HK-2 (cell line): Measurements from ENCODE around the gene SAMD8.
"Not testable (repeated sequence)": the region's sequence is repeated elsewhere in the genome, so short reads cannot be mapped to it uniquely, and the experiment has no call there.

Source experiments
- DNase-seq: peaks from one replicate; pipeline ENCODE4 v3.0.0-alpha.2; 2018; ENCODE audit not compliant: unreplicated experiment

The SAMD8 gene

GRCh38 chr10:75107756-75108683 lies 3.4 kb upstream of the SAMD8 start:
- no peak for DNase-seq

DNA sequence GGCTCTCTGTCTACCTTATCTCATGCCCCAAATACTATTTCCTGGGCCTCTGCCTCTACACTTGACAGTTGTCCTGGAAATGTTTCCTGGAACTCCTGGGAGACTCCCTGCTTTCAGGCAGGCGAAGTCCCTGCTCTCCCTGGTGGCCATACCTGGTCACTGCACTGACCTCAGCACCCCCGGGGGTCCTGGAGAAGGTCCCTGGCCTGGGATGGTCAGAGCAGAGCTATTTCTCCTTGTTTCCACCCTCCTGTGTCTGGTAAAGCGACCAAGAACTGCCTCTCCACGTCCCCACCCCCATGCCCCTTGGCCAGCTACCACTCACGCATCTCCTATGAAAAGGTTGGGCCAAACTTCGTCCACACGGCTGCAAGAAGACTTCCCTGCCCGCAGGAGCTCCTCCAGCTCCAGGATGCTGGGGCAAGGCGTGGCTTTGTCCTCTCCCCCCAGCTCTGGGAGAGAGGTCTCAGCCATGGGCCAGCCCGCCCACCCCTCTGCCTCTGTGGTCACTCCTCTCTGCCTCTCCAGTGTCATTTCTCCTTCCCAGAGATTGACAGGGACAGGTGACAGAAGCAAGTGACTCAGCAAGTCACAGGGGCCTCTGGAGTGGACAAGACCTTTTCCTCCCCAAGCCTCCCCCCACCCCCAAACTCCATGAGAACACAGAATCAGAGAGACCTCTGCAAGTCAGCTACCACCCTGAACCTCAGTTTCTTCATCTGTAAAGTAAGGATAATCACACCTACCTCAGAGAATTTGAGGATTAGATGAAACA lies 2.6 kb upstream of the SAMD8 start:
- DNase-seq = peak; percentile 47

DNA sequence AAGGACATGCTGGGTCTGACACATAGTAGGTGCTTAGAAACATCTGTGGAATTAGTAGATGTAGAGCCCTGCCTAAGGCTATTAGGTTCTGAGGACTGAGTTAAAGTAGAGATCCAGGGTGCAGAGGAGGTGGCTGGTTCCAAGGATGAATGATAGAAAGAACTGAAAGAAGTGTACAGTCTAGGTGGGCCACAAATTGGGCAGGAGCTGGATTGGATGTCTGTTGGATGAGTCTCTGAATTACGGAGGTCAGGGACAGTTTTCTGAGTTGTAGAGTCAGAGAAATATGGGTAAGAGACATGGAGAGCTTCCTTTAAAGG lies 2.0 kb upstream of the SAMD8 start:
- no peak for DNase-seq

GRCh38 chr10:75110006-75110632 lies 1.3 kb upstream of the SAMD8 start:
- DNase-seq = no peak

DNA sequence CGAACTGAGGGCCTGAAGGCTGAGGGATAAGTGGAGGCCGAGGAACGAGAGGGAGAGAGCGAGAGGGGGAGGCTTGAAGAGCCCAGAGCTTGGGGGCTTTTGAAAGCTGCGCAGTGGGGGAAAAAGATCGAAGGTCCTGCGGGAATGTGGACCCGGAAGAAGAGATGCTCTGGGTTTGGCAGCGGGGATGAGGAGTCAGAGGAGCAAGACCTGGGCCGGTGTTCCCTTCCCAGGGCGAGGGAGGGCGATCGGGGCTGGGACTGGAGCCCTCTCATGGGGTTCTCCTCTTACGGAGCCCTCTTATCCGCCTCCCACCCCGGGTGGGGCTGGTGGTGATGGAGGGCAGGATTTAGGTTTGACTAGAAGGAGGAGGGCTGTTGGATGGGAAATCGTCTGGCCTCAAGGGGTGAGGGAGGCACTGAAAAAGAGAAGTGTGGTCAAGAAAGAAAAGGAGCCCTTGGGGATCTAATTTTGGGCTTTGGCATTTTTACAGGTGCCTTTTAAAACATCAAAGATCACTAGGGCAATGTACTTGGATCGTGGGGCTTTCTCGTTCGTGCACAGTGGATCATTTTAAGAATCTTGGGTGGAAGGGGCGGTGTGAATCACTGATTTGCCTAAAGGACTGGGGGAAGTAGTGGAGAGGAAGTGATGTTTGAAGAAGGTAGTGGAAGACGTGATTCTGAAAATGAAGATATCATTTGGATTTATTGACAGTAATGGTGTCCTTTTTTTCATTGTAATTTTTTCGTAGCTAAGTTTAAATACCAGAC lies 637 bp downstream of the SAMD8 start:
- DNase-seq = peak; percentile 70

- no peak for DNase-seq
Measured at GRCh38 chr10:75115137-75115536, 3.7 kb downstream of the SAMD8 start.

DNA sequence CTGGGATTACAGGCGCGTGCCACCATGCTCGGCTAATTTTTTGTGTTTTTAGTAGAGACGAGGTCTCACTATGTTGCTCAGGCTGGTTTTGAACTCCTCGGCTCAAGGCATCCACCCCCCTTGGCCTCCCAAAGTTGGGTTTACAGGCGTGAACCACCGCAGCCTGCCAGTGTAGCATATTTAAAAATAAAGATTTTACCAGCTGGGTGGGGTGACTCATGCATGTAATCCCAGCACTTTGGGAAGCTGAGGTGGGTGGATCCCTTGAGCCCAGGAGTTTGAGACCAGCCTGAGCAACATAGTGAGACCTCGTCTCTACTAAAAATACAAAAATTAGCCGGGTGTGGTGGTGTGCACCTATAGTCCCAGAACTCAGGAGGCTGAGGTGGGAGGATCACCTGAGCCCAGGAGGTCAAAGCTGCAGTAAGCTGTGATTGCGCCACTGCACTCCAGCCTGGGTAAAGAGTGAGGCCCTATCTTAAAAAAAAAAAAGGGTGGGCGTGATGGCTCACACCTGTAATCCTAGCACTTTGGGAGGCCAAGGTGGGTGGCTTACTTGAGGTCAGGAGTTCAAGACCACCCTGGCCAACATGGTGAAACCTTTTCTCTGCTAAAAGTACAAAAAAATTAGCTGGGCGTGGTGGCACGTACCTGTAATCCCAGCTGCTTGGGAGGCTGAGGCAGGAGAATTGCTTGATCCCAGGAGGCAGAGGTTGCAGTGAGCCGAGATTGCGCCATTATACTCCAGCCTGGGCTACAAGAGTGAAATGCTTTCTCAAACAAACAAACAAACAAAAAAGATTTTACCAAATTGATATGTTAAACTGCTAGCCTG lies 5.7 kb downstream of the SAMD8 start:
- DNase-seq = not testable (repeated sequence)

DNA sequence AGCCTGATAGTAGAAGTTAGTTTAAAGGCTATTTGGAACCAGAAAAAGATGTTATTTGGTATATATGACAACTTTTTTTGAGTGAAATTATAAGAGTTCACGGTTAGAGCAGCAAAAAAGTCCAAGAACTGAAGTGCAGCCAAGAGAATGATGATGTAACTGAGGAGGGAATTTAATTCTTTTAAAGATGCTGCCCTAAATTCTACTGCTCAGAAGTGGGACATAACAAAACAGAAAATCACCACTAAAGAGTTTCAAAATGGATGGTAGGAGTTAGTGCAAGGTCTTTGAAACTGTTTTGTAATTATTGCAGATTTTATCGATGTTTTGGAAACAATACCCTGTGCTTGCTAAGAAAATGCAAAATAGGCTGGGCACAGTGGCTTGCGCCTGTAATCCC lies 6.5 kb downstream of the SAMD8 start:
- no peak for DNase-seq

DNA sequence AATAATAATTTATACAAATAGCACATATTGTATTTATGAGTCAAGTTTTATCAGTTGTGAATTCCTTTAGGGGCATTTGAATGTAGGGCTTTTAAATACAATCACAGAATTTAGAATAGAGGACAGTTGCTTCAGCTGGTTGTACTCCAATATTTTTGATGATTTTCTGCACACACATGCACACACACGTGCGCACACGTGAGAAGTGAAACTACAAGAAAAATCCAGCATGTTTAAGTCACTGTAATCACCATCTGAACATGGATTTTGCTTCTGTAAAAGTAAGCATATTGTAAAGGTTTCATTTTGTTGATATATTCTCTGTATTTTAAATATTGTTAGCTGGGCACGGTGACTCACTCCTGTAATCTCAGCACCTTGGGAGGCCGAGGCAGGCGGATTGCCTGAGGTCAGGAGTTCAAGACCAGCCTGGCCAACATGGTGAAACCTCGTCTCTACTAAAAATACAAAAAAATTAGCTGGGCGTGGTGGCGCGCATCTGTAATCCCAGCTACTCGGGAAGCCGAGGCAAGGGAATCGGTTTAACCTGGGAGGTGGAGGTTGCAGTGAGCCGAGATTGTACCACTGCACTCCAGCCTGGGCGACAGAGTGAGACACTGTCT lies 8.1 kb downstream of the SAMD8 start:
- DNase-seq = not testable (repeated sequence)

GRCh38 chr10:75121322-75121721 lies 9.9 kb downstream of the SAMD8 start:
- no peak for DNase-seq

DNA sequence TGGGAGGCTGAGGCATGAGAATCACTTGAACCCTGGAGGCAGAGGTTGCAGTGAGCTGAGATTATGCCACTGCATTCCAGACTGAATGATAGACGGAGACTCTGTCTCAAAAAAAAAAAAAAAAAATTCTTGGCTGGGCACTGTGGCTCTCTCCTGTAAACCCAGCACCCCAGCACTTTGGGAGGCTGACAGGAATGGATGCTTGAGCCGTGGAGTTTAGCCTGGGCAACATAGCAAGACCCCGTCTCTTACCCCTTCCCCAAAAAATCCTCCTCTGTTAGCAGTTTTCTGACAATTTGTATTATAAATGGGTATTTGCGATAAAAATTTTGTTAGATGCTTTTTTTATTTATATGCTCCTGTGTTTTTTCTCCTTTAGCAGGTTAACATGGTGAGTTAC lies 11.0 kb downstream of the SAMD8 start:
- DNase-seq = no peak

DNA sequence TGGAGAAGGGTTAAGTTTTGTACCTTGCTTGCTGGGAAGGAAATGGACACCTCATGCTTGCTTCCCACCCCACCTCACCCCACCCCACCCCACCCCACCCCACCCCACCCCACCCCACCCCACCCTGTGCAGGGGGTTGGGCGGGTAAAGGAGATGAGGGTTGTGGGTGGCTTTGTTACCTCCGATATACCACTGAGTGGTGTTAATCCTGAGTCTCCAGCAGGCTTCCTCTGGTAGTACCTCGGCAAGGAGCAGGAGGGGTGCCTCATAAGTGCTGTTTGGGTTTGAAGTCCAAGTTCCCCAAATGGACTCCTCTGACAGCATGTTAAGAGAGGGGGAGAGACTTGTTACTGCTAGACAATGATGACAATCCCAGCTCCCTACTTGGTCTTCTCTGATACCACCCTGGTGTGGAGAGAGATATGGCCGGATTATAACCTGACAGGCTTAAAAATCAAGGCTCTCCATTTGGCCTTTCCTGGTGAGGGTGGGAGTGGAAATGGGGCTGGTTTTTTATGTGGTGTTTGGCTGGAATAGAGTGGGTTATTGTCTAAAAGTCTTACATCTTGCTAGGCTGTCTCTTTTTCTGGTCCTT lies 11.7 kb downstream of the SAMD8 start:
- no peak for DNase-seq

- no peak for DNase-seq
Measured at GRCh38 chr10:75126277-75126676, 14.8 kb downstream of the SAMD8 start.

GRCh38 chr10:75127471-75127870 lies 16.0 kb downstream of the SAMD8 start:
- no peak for DNase-seq

- DNase-seq = not testable (repeated sequence)
Measured at GRCh38 chr10:75128985-75129384, 17.5 kb downstream of the SAMD8 start.

GRCh38 chr10:75129537-75129936 lies 18.1 kb downstream of the SAMD8 start:
- DNase-seq = no peak

- not testable (repeated sequence) for DNase-seq
Measured at GRCh38 chr10:75133701-75134100, 22.2 kb downstream of the SAMD8 start.

- no peak for DNase-seq
Measured at GRCh38 chr10:75136346-75136745, 24.9 kb downstream of the SAMD8 start.

- peak; percentile 29 for DNase-seq
Measured at GRCh38 chr10:75137533-75138438, 26.3 kb downstream of the SAMD8 start.
